Spleen (tissue), 7 donors: Measurements from ENCODE around the gene CA10.

Experiments used
- CTCF ChIP-seq, 11 experiments: fragments of 200-600 bp in 7 of 11; fragments of 450-650 bp in 4 of 11; sonication (generic) in 4 of 11; IDR thresholded peaks in 8 of 11; conservative IDR thresholded peaks in 3 of 11; 1 replicate in 7 of 11; 2 replicates in 4 of 11; pipeline versions ENCODE4 v1.4.0 to v1.8.0; 2016 to 2021; ENCODE audit warnings: antibody characterized with exemption in 11 of 11, inconsistent platforms in 4 of 11, mild to moderate bottlenecking in 1 of 11
- POLR2A ChIP-seq, 3 donors: fragments of 450-650 bp; IDR thresholded peaks; one replicate each; pipeline ENCODE4 v1.5.1; 2017; ENCODE audit warnings: antibody characterized with exemption in 3 of 3, mild to moderate bottlenecking in 1 of 3
- POLR2AphosphoS5 ChIP-seq, 3 donors: sonication (generic); formaldehyde crosslinking; IDR thresholded peaks; one replicate each; pipeline ENCODE4 v1.5.1; 2017; ENCODE audit warnings: antibody characterized with exemption in 3 of 3
- donor health status: DM: no; HTN: no; CAD: no; lungs with moderate emphysema.
- donor health status: DM: no; HTN: no; CAD: no.
- donor health status: DM: no; HTN: no; CAD: no.

GRCh38 chr17:51612692-51613091 is 545.8 kb downstream of the CA10 start:
- TF ChIP-seq POLR2AphosphoS5 (IDR thresholded peaks at IDR 0.05) (no peak), CTCF (IDR thresholded peaks at IDR 0.05 in 8 of 11, conservative IDR thresholded peaks at IDR 0.05 in 3 of 11) (no peak), POLR2A (IDR thresholded peaks at IDR 0.05) (no peak)
